Measurements from ENCODE around the gene KLHL5. TPM values are rescaled to one million over a fixed set of nuclear protein-coding genes. Genes with fewer than 3 reads are reported as not detected.

Gene KLHL5
- total RNA-seq, 4 donors from 2014 or later = 13.5 to 27.3 (median 21.3) TPM

GRCh38 chr4:39170301-39170700, 108.3 kb downstream of the KLHL5 start:
- in situ Hi-C loops (cut with MboI; ENCODE audit: low pct_ligation_motif_present in 1 of 4, low pct_unique_long_range_greater_than_20kb in 1 of 4, low sequenced_read_pairs in 3 of 4) = no loop called here
- no peak for TF ChIP-seq CTCF (IDR thresholded peaks at IDR 0.05)
- TF ChIP-seq EP300 (IDR thresholded peaks at IDR 0.05; ENCODE audit: low read depth) = no peak
- TF ChIP-seq POLR2AphosphoS5 (IDR thresholded peaks at IDR 0.05) = no peak
- TF ChIP-seq POLR2A (IDR thresholded peaks at IDR 0.05) = no peak
- Histone ChIP-seq H3K27ac (no peak overlapping the region), H3K4me3 (no peak overlapping the region), H3K9me3 (no peaks in the 10 kb centered on the region), H3K36me3 (no peaks in the 10 kb centered on the region), H3K4me1 (no peaks in the 10 kb centered on the region), H3K27me3 (no peaks in the 10 kb centered on the region)
- intact Hi-C loops (cut with DNase I; ENCODE audit: low total_unique reads) = no loop called here
- 91 to 93% methylated on average over 12 of the region's 12 CpGs for WGBS, 2 donors (ENCODE audit: low coverage in 1 of 2)
- no peak for DNase-seq

Other genes starting within 250 kb of the KLHL5 start
- 1 to 10 TPM; 1.6 to 5.9 (median 3.3) TPM for gene TLR6, start 205.4 kb upstream of the KLHL5 start, total RNA-seq
- 100 to 1,000 TPM in 3 of 4 donors, 10 to 100 TPM in 1; 52.4 to 121 (median 115) TPM for gene FAM114A1, start 194.4 kb upstream of the KLHL5 start, total RNA-seq
- gene TMEM156, start 29.8 kb upstream of the KLHL5 start, total RNA-seq = 1 to 10 TPM in 1 of 4 donors, under 1 TPM in 1, not detected in 2; 0.96 to 2.9 TPM
- gene WDR19, start 120.3 kb downstream of the KLHL5 start, total RNA-seq = 10 to 100 TPM; 10.4 to 92.9 (median 36.4) TPM

Measured in transverse colon (tissue), 4 donors.